GF-D8 (cell line): Measurements from ENCODE around the gene AGAP1.
"Not testable (repeated sequence)": the region's sequence is repeated elsewhere in the genome, so short reads cannot be mapped to it uniquely, and the experiment has no call there.

Experiments
- DNase-seq: peaks from one replicate; lab custom pipeline; 2025; lab: John Stamatoyannopoulos, UW

Gene AGAP1

GRCh38 chr2:235737840-235738239 lies 244.0 kb downstream of the AGAP1 start:
- no peak for DNase-seq

- no peak for DNase-seq
These were observed 246.0 kb downstream of the AGAP1 start for GRCh38 chr2:235739704-235740415.

GRCh38 chr2:235740821-235741220 lies 247.0 kb downstream of the AGAP1 start:
- DNase-seq = no peak

GRCh38 chr2:235744161-235744560 lies 250.3 kb downstream of the AGAP1 start:
- DNase-seq = no peak

- no peak for DNase-seq
These were observed 251.8 kb downstream of the AGAP1 start for GRCh38 chr2:235745597-235745996.

GRCh38 chr2:235746257-235746934 lies 252.6 kb downstream of the AGAP1 start:
- DNase-seq = no peak

GRCh38 chr2:235747001-235747785 lies 253.3 kb downstream of the AGAP1 start:
- DNase-seq = no peak

- DNase-seq = no peak
These were observed 253.9 kb downstream of the AGAP1 start for GRCh38 chr2:235747786-235748091.

- no peak for DNase-seq
These were observed 255.4 kb downstream of the AGAP1 start for GRCh38 chr2:235749121-235749770.

- DNase-seq = no peak
These were observed 255.9 kb downstream of the AGAP1 start for GRCh38 chr2:235749771-235750160.

- no peak for DNase-seq
These were observed 259.0 kb downstream of the AGAP1 start for GRCh38 chr2:235752846-235753245.

- DNase-seq = no peak
These were observed 260.7 kb downstream of the AGAP1 start for GRCh38 chr2:235754357-235755207.

- DNase-seq = no peak
These were observed 262.6 kb downstream of the AGAP1 start for GRCh38 chr2:235756491-235756890.

- no peak for DNase-seq
These were observed 263.4 kb downstream of the AGAP1 start for GRCh38 chr2:235757212-235757611.

- no peak for DNase-seq
These were observed 263.8 kb downstream of the AGAP1 start for GRCh38 chr2:235757640-235758039.

GRCh38 chr2:235762832-235763598 lies 269.2 kb downstream of the AGAP1 start:
- no peak for DNase-seq

GRCh38 chr2:235763816-235764215 lies 270.0 kb downstream of the AGAP1 start:
- no peak for DNase-seq

- DNase-seq = not testable (repeated sequence)
These were observed 270.6 kb downstream of the AGAP1 start for GRCh38 chr2:235764478-235764877.

GRCh38 chr2:235765181-235765820 lies 271.5 kb downstream of the AGAP1 start:
- DNase-seq = no peak

- no peak for DNase-seq
These were observed 272.4 kb downstream of the AGAP1 start for GRCh38 chr2:235766278-235766677.
